WERI-Rb-1 (cell line): ENCODE results near the gene ZNF716.

ENCODE experiments used
- DNase-seq: peaks from one replicate; pipeline ENCODE4 v3.0.0-alpha.2; 2020
- H3K27ac ChIP-seq: fragments of 250-450 bp; sonication (Bioruptor Pico); 2 replicates; pipeline ENCODE4 v1.5.1; 2020; ENCODE audit warnings: mild to moderate bottlenecking, moderate library complexity
- H3K27me3 ChIP-seq: fragments of 250-450 bp; sonication (Bioruptor Pico); 2 replicates; pipeline ENCODE4 v1.5.1; 2021; ENCODE audit warnings: mild to moderate bottlenecking, low read depth, moderate library complexity; ENCODE audit not compliant: insufficient read depth, severe bottlenecking
- H3K36me3 ChIP-seq: fragments of 250-450 bp; sonication (Bioruptor Pico); 2 replicates; pipeline ENCODE4 v1.5.1; 2020; ENCODE audit warnings: mild to moderate bottlenecking, moderate library complexity
- H3K4me3 ChIP-seq: 2 replicates; pipeline ENCODE4 v1.5.1; 2011; ENCODE audit warnings: low read depth, mild to moderate bottlenecking, control low read depth, low read length
- H3K9me3 ChIP-seq: fragments of 250-450 bp; sonication (Bioruptor Pico); 2 replicates; pipeline ENCODE4 v1.5.1; 2021; ENCODE audit warnings: mild to moderate bottlenecking, moderate library complexity; ENCODE audit not compliant: severe bottlenecking
- TF ChIP-seq, protein P1 (sequence below): IDR thresholded peaks from 2 replicates; pipeline ENCODE4 v1.5.1; 2011; ENCODE audit warnings: low read depth, mild to moderate bottlenecking, control low read depth, inconsistent platforms, low read length

The ZNF716 gene

DNA sequence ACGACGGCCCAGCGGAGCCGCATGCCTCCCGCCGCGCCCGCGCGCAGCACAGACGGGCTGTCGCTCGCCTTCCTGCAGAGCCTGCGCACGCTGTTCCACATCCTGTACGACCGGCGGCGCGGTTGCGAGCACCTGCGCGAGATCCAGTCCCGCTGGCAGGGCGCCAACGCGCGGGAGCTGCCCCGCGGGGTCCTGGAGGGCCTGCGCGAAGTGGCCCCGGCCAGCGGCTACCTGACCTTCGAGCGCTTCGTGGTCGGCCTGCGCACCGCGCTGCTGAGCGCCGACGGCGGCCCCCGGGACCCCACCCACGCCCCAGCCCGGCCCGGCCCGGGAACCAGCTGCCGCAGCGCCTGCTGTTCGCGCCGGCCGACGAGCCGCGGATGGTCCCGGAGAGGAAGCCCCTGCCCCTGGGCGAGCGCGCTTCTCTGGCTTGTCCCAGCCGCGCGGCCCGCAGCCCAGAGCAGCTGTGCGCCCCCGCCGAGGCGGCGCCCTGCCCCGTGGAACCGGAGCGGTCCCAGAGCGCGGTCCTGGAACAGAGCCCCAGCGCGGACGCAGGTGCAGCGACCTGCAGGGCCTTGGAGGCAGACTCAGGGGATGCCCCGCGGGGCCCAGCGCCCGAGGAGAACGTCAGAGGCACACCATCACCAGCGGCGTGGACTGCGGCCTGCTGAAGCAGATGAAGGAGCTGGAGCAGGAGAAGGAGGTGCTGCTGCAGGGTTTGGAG, 25.3 kb upstream of the ZNF716 start:
- TF ChIP-seq, protein P1, sequence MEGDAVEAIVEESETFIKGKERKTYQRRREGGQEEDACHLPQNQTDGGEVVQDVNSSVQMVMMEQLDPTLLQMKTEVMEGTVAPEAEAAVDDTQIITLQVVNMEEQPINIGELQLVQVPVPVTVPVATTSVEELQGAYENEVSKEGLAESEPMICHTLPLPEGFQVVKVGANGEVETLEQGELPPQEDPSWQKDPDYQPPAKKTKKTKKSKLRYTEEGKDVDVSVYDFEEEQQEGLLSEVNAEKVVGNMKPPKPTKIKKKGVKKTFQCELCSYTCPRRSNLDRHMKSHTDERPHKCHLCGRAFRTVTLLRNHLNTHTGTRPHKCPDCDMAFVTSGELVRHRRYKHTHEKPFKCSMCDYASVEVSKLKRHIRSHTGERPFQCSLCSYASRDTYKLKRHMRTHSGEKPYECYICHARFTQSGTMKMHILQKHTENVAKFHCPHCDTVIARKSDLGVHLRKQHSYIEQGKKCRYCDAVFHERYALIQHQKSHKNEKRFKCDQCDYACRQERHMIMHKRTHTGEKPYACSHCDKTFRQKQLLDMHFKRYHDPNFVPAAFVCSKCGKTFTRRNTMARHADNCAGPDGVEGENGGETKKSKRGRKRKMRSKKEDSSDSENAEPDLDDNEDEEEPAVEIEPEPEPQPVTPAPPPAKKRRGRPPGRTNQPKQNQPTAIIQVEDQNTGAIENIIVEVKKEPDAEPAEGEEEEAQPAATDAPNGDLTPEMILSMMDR, result no peak
- Histone ChIP-seq H3K4me3 (no peak overlapping the region), H3K27ac (no peak overlapping the region), H3K27me3 (no peaks in the 10 kb centered on the region), H3K36me3 (no peaks in the 10 kb centered on the region), H3K9me3 (peaks cover 10% of the 10 kb centered on the region)
- no peak for DNase-seq

DNA sequence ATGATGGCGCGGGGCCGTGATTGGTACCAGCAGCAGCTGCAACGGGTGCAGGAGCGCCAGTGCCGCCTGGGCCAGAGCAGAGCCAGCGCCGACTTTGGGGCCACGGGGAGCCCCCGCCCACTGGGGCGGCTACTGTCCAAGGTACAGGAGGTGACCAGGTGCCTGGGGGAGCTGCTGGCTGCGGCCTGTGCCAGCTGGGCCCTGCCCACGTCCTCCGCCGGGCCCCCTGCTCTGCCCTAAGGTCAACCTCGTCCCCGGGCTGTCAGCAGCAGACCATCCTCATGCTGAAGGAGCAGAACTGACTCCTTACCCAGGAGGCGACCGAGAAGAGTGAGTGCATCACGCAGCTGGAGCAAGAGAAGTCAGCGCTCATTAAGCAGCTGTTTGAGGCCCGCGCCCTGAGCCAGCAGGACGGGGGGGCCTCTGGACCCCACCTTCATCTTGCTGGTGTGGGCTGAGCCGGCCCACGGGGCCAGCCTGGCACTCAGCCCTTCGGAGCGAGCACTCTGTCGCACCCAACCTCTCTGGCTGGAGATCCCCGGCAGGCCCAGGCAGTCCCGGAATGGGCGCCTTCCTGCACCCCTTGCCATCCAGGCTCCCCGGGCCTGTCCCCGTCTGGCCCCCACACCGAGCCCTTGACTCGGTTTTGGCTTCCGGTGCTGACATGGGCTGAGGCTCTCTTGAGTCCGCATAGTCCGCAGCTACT, 24.6 kb upstream of the ZNF716 start:
- Histone ChIP-seq H3K9me3 (peaks cover 10% of the 10 kb centered on the region), H3K4me3 (no peak overlapping the region), H3K36me3 (no peaks in the 10 kb centered on the region), H3K27ac (no peak overlapping the region), H3K27me3 (no peaks in the 10 kb centered on the region)
- TF ChIP-seq, protein P1, result no peak
- DNase-seq, result no peak

DNA sequence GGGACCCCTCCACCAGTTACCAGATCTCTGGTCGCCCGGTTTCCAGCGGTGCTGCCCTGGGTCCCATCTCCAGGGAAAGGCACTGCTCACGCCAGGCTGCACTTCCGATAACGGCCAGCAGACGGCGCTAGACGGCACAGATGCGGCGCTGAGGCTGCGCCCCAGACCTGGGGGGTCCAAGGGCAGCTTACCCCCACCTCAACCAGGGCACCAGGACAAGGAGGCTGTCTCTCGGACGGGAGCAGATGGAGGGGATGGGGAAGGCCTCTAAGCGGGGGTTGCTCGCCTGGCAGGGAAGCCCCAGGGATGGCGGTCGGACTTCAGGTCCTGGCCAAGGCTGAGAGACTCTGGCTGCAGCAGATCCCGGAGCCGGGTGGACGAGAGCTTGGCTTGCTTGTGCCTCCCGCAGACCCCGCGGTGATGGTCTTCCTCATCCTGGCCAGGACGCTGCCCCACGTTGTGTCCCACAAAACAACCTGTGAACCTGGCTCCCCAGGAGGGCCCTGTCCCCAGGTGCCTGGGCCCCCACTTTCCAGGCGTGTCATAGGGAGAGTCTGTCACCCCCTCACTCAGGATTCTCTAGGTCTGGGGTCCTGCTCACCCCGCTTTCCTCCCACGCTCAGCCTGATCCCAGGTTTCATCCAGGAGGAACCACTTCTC, 23.9 kb upstream of the ZNF716 start:
- H3K36me3 ChIP-seq, result no peaks in the 10 kb centered on the region
- no peak overlapping the region for H3K4me3 ChIP-seq
- H3K27ac ChIP-seq, result no peak overlapping the region
- H3K9me3 ChIP-seq, result peaks cover 10% of the 10 kb centered on the region
- H3K27me3 ChIP-seq, result no peaks in the 10 kb centered on the region
- TF ChIP-seq, protein P1, result peak; percentile 68
- DNase-seq, result no peak

DNA sequence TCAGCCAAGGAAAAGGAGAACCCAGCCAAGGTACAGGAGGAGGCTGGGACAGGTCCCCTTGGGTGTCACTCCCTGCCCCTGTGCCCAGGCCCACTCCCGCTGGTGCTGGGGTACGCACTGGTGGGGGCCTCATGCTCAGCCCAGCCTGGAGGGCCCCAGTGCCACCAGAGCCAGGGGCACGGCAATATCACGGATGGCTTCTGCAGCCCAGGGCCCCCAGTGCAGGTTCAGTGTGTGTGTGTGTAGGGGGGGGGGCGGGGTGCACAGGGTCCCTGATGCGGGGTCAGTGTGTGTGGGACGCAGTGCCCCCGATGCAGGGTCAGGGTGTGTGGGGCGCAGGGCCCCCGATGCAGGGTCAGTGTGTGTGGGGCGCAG, 23.4 kb upstream of the ZNF716 start:
- Histone ChIP-seq H3K27ac (no peak overlapping the region), H3K27me3 (no peaks in the 10 kb centered on the region), H3K9me3 (peaks cover 10% of the 10 kb centered on the region), H3K36me3 (no peaks in the 10 kb centered on the region), H3K4me3 (no peak overlapping the region)
- TF ChIP-seq, protein P1, result no peak
- no peak for DNase-seq

DNA sequence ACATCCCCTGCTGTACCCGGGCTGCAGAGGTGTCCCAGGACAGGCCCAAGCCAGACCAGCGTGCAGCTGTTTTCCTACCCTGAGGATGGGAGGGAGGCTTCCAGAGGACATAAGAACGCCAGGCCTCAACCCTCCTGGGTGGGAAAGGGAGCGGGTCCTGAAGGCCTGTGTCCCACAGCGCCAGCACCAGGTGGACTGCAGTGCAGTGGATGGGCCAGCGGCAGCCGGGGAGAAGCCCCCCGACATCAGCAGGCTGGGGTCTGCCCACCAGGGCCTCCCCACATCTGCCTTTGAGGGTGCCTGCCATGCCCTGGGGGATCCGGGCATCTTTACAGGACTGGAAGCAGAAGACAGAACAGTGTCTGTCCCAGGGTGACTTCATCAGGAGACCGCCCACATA, 22.8 kb upstream of the ZNF716 start:
- Histone ChIP-seq H3K27me3 (no peaks in the 10 kb centered on the region), H3K27ac (no peak overlapping the region), H3K4me3 (no peak overlapping the region), H3K36me3 (no peaks in the 10 kb centered on the region), H3K9me3 (peaks cover 10% of the 10 kb centered on the region)
- DNase-seq, result no peak
- TF ChIP-seq, protein P1, result no peak
